Measurements from ENCODE around the gene DFFA. TPM values are rescaled to one million over a fixed set of nuclear protein-coding genes. Genes with fewer than 3 reads are reported as not detected.

DFFA gene
- total and polyA plus RNA-seq, 9 of the 15 experiments (the other 6 are each of a cell fraction or from before 2014, with no cell fraction given): 39.6 to 74.8 (median 59.2) TPM

DNA sequence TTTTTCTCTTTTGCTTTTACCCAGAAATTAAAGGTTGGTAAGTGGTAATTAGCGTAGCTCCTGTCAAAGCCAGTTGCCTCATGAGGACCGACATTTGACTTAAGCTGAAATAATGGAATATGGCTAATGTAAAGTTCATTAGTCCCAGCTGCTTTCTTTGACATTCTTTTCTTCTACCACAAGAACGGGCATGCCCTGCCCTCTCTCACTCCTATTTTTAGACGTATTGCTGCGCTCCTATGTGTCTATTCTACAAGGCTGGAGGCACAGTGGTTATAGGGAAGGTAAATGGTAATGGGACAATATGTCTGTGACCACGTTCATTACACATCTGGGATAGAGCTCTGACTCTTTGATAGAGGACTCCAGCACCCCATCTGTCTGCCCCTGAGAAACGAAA lies 15.7 kb downstream of the DFFA start:
- TF ChIP-seq, protein P1, sequence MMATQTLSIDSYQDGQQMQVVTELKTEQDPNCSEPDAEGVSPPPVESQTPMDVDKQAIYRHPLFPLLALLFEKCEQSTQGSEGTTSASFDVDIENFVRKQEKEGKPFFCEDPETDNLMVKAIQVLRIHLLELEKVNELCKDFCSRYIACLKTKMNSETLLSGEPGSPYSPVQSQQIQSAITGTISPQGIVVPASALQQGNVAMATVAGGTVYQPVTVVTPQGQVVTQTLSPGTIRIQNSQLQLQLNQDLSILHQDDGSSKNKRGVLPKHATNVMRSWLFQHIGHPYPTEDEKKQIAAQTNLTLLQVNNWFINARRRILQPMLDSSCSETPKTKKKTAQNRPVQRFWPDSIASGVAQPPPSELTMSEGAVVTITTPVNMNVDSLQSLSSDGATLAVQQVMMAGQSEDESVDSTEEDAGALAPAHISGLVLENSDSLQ (IDR thresholded peaks at IDR 0.05): no peak
- 0 out of 2 replicates have a peak, but pooled peaks have one; percentile 21 for TF ChIP-seq POLR2A (conservative IDR thresholded peaks at IDR 0.05)
- H2AFZ ChIP-seq (ENCODE audit: low read depth, low read length): no peak overlapping the region
- no peak overlapping the region for H3K4me2 ChIP-seq (ENCODE audit: insufficient read depth, low read length)
- no peaks in the 10 kb centered on the region for H3K79me2 ChIP-seq (ENCODE audit: control insufficient read depth, insufficient read depth, low read length)
- in situ Hi-C loops (cut with MboI): no loop called here
- 87% methylated on average over 7 of the region's 7 CpGs for WGBS (ENCODE audit: insufficient coverage, low coverage, missing lambda C conversion rate)
- H3K9me1 ChIP-seq (ENCODE audit: control insufficient read depth, insufficient read depth, low read length): no peaks in the 10 kb centered on the region
- CTCF ChIA-PET (ENCODE audit: low intra/inter-chr PET ratio): no interaction called here
- no peaks in the 10 kb centered on the region for H3K27me3 ChIP-seq (ENCODE audit: control insufficient read depth in 2 of 2, insufficient read depth in 2 of 2, low read length in 2 of 2)
- H3K9me3 ChIP-seq (replicated peaks; ENCODE audit: control insufficient read depth, insufficient read depth, low read depth, low read length): no peaks in the 10 kb centered on the region; the same call in 1 of the 2 replicates
- ATAC-seq (no peak), DNase-seq (ENCODE audit: extremely low read depth in 1 of 4, low spot score in 3 of 4) (no peak), FAIRE-seq (no peak)
- peaks cover 12 to 15% of the 10 kb centered on the region in 2 experiments; a peak in 4 of 5 replicates for H3K4me1 ChIP-seq (replicated peaks in 1 of 2; ENCODE audit: control insufficient read depth in 2 of 2, insufficient read depth in 2 of 2, low read length in 2 of 2)
- no peaks in the 10 kb centered on the region for H4K20me1 ChIP-seq (replicated peaks; ENCODE audit: control insufficient read depth, insufficient read depth, low read length)
- intact Hi-C loops (cut with micrococcal nuclease): no loop called here
- BruUV-seq (replicated peaks): TSS peak; percentile 23
- POLR2A ChIA-PET: interaction anchor here (1.0 kb wide), 1 partner anchor 15 kb away, joined by 3 read pairs; no protein-coding TSS in a partner anchor
- no peak overlapping the region for H3K27ac ChIP-seq (ENCODE audit: extremely low read depth, low read depth, low read length)
- no peak overlapping the region for H3K9ac ChIP-seq (ENCODE audit: insufficient read depth in 1 of 2, low read depth in 2 of 2, low read length in 2 of 2)
- H3K4me3 ChIP-seq: no peak overlapping the region
- peaks cover 36% of the 10 kb centered on the region for H3K36me3 ChIP-seq (ENCODE audit: control insufficient read depth, insufficient read depth, low read length)

DNA sequence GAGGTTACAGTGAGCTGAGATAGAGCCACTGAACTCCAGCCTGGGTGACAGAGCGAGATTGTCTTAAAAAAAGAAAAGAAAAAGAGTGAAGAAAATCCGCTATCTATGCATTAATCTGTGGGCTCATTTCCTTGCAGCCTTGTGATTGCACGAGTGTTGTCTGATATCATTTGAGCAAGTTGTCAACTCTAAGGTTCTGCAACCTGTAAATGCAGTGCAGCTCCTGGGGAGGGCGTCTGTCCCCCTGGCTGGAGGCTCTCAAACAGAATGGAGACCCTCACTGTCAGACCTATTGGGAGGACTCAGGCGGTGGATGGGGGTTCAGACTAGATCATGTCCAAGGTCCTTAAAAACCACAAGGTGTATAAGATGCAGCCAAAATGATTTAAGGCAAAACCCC lies 16.3 kb downstream of the DFFA start:
- BruUV-seq (replicated peaks): no TSS peak
- intact Hi-C loops (cut with micrococcal nuclease): no loop called here
- Histone ChIP-seq H3K36me3 (ENCODE audit: control insufficient read depth, insufficient read depth, low read length) (peaks cover 30% of the 10 kb centered on the region), H3K4me3 (no peak overlapping the region), H3K27me3 (ENCODE audit: control insufficient read depth in 2 of 2, insufficient read depth in 2 of 2, low read length in 2 of 2) (no peaks in the 10 kb centered on the region), H3K4me1 (replicated peaks in 1 of 2; ENCODE audit: control insufficient read depth in 2 of 2, insufficient read depth in 2 of 2, low read length in 2 of 2) (peaks cover 12 to 18% of the 10 kb centered on the region in 2 experiments), H3K79me2 (ENCODE audit: control insufficient read depth, insufficient read depth, low read length) (no peaks in the 10 kb centered on the region), H3K9me1 (ENCODE audit: control insufficient read depth, insufficient read depth, low read length) (no peaks in the 10 kb centered on the region), H2AFZ (ENCODE audit: low read depth, low read length) (no peak overlapping the region), H3K9me3 (replicated peaks; ENCODE audit: control insufficient read depth, insufficient read depth, low read depth, low read length) (no peaks in the 10 kb centered on the region; the same call in 1 of the 2 replicates), H3K4me2 (ENCODE audit: insufficient read depth, low read length) (no peak overlapping the region), H4K20me1 (replicated peaks; ENCODE audit: control insufficient read depth, insufficient read depth, low read length) (no peaks in the 10 kb centered on the region), H3K27ac (ENCODE audit: extremely low read depth, low read depth, low read length) (no peak overlapping the region), H3K9ac (ENCODE audit: insufficient read depth in 1 of 2, low read depth in 2 of 2, low read length in 2 of 2) (no peak overlapping the region)
- no peak for ATAC-seq
- DNase-seq (ENCODE audit: extremely low read depth in 1 of 4, low spot score in 3 of 4): no peak
- TF ChIP-seq L3MBTL2 (IDR thresholded peaks at IDR 0.05) (no peak), MED1 (CRISPR knock-in tag; IDR thresholded peaks at IDR 0.05; ENCODE audit: borderline replicate concordance) (no peak), HNRNPUL1 (IDR thresholded peaks at IDR 0.05; ENCODE audit: low read length) (no peak)
- TF ChIP-seq, protein P2, sequence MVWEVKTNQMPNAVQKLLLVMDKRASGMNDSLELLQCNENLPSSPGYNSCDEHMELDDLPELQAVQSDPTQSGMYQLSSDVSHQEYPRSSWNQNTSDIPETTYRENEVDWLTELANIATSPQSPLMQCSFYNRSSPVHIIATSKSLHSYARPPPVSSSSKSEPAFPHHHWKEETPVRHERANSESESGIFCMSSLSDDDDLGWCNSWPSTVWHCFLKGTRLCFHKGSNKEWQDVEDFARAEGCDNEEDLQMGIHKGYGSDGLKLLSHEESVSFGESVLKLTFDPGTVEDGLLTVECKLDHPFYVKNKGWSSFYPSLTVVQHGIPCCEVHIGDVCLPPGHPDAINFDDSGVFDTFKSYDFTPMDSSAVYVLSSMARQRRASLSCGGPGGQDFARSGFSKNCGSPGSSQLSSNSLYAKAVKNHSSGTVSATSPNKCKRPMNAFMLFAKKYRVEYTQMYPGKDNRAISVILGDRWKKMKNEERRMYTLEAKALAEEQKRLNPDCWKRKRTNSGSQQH (CRISPR knock-in tag; IDR thresholded peaks at IDR 0.05): no peak
- TF ChIP-seq, protein P3, sequence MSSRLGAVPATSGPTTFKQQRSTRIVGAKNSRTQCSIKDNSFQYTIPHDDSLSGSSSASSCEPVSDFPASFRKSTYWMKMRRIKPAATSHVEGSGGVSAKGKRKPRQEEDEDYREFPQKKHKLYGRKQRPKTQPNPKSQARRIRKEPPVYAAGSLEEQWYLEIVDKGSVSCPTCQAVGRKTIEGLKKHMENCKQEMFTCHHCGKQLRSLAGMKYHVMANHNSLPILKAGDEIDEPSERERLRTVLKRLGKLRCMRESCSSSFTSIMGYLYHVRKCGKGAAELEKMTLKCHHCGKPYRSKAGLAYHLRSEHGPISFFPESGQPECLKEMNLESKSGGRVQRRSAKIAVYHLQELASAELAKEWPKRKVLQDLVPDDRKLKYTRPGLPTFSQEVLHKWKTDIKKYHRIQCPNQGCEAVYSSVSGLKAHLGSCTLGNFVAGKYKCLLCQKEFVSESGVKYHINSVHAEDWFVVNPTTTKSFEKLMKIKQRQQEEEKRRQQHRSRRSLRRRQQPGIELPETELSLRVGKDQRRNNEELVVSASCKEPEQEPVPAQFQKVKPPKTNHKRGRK (tag; IDR thresholded peaks at IDR 0.05): no peak
- TF ChIP-seq, protein P4, sequence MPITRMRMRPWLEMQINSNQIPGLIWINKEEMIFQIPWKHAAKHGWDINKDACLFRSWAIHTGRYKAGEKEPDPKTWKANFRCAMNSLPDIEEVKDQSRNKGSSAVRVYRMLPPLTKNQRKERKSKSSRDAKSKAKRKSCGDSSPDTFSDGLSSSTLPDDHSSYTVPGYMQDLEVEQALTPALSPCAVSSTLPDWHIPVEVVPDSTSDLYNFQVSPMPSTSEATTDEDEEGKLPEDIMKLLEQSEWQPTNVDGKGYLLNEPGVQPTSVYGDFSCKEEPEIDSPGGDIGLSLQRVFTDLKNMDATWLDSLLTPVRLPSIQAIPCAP (CRISPR knock-in tag; IDR thresholded peaks at IDR 0.05; ENCODE audit: borderline replicate concordance): no peak
- TF ChIP-seq, protein P5, sequence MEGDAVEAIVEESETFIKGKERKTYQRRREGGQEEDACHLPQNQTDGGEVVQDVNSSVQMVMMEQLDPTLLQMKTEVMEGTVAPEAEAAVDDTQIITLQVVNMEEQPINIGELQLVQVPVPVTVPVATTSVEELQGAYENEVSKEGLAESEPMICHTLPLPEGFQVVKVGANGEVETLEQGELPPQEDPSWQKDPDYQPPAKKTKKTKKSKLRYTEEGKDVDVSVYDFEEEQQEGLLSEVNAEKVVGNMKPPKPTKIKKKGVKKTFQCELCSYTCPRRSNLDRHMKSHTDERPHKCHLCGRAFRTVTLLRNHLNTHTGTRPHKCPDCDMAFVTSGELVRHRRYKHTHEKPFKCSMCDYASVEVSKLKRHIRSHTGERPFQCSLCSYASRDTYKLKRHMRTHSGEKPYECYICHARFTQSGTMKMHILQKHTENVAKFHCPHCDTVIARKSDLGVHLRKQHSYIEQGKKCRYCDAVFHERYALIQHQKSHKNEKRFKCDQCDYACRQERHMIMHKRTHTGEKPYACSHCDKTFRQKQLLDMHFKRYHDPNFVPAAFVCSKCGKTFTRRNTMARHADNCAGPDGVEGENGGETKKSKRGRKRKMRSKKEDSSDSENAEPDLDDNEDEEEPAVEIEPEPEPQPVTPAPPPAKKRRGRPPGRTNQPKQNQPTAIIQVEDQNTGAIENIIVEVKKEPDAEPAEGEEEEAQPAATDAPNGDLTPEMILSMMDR (IDR thresholded peaks at IDR 0.05 in 2 of 3, conservative IDR thresholded peaks at IDR 0.05 in 1 of 3; ENCODE audit: insufficient read depth in 2 of 3, low read depth in 1 of 3, low read length in 3 of 3): peak in 1 of 3 experiments; percentile 5; a peak in 1 of 6 replicates
- ChIA-PET POLR2A (interaction anchor here (1.0 kb wide), 1 partner anchor 15 kb away, joined by 3 read pairs; no protein-coding TSS in a partner anchor), CTCF (ENCODE audit: low intra/inter-chr PET ratio) (no interaction called here)
- WGBS (ENCODE audit: insufficient coverage, low coverage, missing lambda C conversion rate): 89% methylated on average over 5 of the region's 5 CpGs
- FAIRE-seq: no peak
- in situ Hi-C loops (cut with MboI): no loop called here

All from K562 (cell line).